Pancreas (tissue), 10 donors: ENCODE results near the gene CGGBP1. TPM values are rescaled to one million over a fixed set of nuclear protein-coding genes. Genes with fewer than 3 reads are reported as not detected.
A peak's percentile ranks its signal among the peaks of the same experiment; 100 is the strongest.

ENCODE experiments used
- ATAC-seq, 4 donors: fragments of 200-7000 bp; cut with Tn5 transposase; one replicate each; pipeline versions ENCODE4 v1.8.0 to v1.9.1; 2020; ENCODE audit warnings: mild to moderate bottlenecking in 4 of 4, moderate library complexity in 4 of 4
- DNase-seq, 6 donors: peaks; one replicate each; pipeline ENCODE4 v3.0.0-alpha.2; 2020
- FAIRE-seq: peaks from 2 replicates; lab custom pipeline; 2012; peaks lifted over from hg19 to GRCh38; lab: Jason Lieb, UNC
- H3K27ac ChIP-seq, 4 donors: fragments of 200-600 bp; sonication (generic); 1 replicate in 3 of 4; 2 replicates in 1 of 4; pipeline versions ENCODE4 v1.5.0 to v1.8.0; 2020
- H3K27me3 ChIP-seq, 4 donors: fragments of 200-600 bp; one replicate each; pipeline ENCODE4 v1.8.0; 2021
- H3K36me3 ChIP-seq, 3 donors: fragments of 200-600 bp; sonication (generic) in 1 of 3; one replicate each; pipeline versions ENCODE4 v1.5.0 to v1.8.0; 2020 to 2021
- H3K4me1 ChIP-seq, 3 donors: fragments of 200-600 bp; one replicate each; pipeline ENCODE4 v1.8.0; 2021
- H3K4me3 ChIP-seq, 4 donors: fragments of 200-600 bp; sonication (generic) in 2 of 4; one replicate each; pipeline versions ENCODE4 v1.5.0 to v1.8.0; 2020 to 2021
- H3K9me3 ChIP-seq, 4 donors: fragments of 200-600 bp; one replicate each; pipeline ENCODE4 v1.8.0; 2021
- CTCF ChIP-seq, 4 donors: fragments of 200-600 bp; sonication (generic) in 3 of 4; IDR thresholded peaks; one replicate each; pipeline versions ENCODE4 v1.5.0 to v1.8.0; 2021; ENCODE audit warnings: antibody characterized with exemption in 4 of 4
- WGBS, 2 donors: extraction: QIAGEN DNeasy Blood & Tissue Kit; methylation state at CpG; one replicate each; pipeline ENCODE4 v1.1.7; 2013; 5-methylcytosine and 5-hydroxymethylcytosine counted together
- intact Hi-C, 3 donors: fragments of 100-400 bp; cut with DNase I; formaldehyde crosslinking; loops; one replicate each; pipeline versions ENCODE4 v1.11.1 to v1.14.2; 2022
- polyA plus RNA-seq, 2 donors: library from polyadenylated mRNA; stranded (reverse); fragments of 200-250 nt; gene quantifications; one replicate each; pipeline ENCODE4 v1.2.3, GENCODE V29; 2013
- total RNA-seq, 6 donors: library from RNA; stranded (reverse); fragmentation: NEBNext Ultra II Directional in 4 of 6; extraction: Animal tissue kit (Norgen Biotek cat#: 25700) in 4 of 6; gene quantifications; one replicate each; pipeline versions ENCODE4 v1.2.1 to v1.2.4, GENCODE V29; 2021 to 2023
- donor health status: healthy with polysubstance abuse.
- donor health status: DM: no; HTN: no; CAD: no; lungs with moderate emphysema.
- donor health status: DM: no; HTN: no; CAD: no.
- donor health status: control.
- donor health status: control.
- donor health status: Bipolar disorder and iron deficiency.
- donor health status: DM: yes; HTN: yes; CAD: no.
- donor health status: DM: no; HTN: no; CAD: no.
- donor health status: DM: no; HTN: no; CAD: no.
- donor health status: DM: yes; HTN: yes; CAD: no.

Gene CGGBP1
- total and polyA plus RNA-seq, 8 donors: 17.0 to 40.3 (median 21.1) TPM

GRCh38 chr3:88076712-88077111 lies 17.9 kb upstream of the CGGBP1 start:
- DNase-seq (no peak), ATAC-seq (no peak), FAIRE-seq (no peak)
- no peaks in the 10 kb centered on the region for H3K36me3 ChIP-seq
- no peak overlapping the region for H3K27ac ChIP-seq
- H3K9me3 ChIP-seq: no peaks in the 10 kb centered on the region
- intact Hi-C loops: no loop called here
- peaks cover 0 to 16% (median 13%) of the 10 kb centered on the region in 3 donors for H3K4me1 ChIP-seq
- no peaks in the 10 kb centered on the region for H3K27me3 ChIP-seq
- TF ChIP-seq CTCF (IDR thresholded peaks at IDR 0.05): no peak
- 99 to 100% methylated on average over 1 of the region's 1 CpG for WGBS, 2 donors
- H3K4me3 ChIP-seq: no peak overlapping the region

- WGBS, 2 donors: 32 to 33% methylated on average over 2 of the region's 2 CpGs
- Histone ChIP-seq H3K27me3 (no peaks in the 10 kb centered on the region), H3K4me1 (peaks cover 0 to 16% (median 13%) of the 10 kb centered on the region in 3 donors), H3K36me3 (no peaks in the 10 kb centered on the region), H3K27ac (no peak overlapping the region), H3K4me3 (no peak overlapping the region), H3K9me3 (no peaks in the 10 kb centered on the region)
- intact Hi-C loops: no loop called here
- ATAC-seq: no peak
- TF ChIP-seq CTCF (IDR thresholded peaks at IDR 0.05): no peak
- DNase-seq: no peak
- FAIRE-seq: no peak
These were observed 16.7 kb upstream of the CGGBP1 start for GRCh38 chr3:88075497-88075896.

GRCh38 chr3:88075072-88075471 lies 16.3 kb upstream of the CGGBP1 start:
- ATAC-seq: peak in 1 of 4 donors; percentile 15
- H3K36me3 ChIP-seq: no peaks in the 10 kb centered on the region
- no peak overlapping the region for H3K27ac ChIP-seq
- no peak for TF ChIP-seq CTCF (IDR thresholded peaks at IDR 0.05)
- no peak for FAIRE-seq
- no peaks in the 10 kb centered on the region for H3K9me3 ChIP-seq
- WGBS, 2 donors: 82 to 87% methylated on average over 2 of the region's 2 CpGs
- intact Hi-C loops: no loop called here
- H3K4me3 ChIP-seq: no peak overlapping the region
- H3K27me3 ChIP-seq: no peaks in the 10 kb centered on the region
- H3K4me1 ChIP-seq: peaks cover 0 to 16% (median 13%) of the 10 kb centered on the region in 3 donors
- DNase-seq: no peak

GRCh38 chr3:88061746-88062145 lies 2.9 kb upstream of the CGGBP1 start:
- Histone ChIP-seq H3K4me1 (peaks cover 20 to 33% (median 24%) of the 10 kb centered on the region in 3 donors), H3K36me3 (no peaks in the 10 kb centered on the region), H3K27ac (no peak overlapping the region), H3K27me3 (no peaks in the 10 kb centered on the region), H3K4me3 (peak overlapping the region in 1 of 4 donors; percentile 98), H3K9me3 (no peaks in the 10 kb centered on the region)
- intact Hi-C loops: no loop called here
- no peak for ATAC-seq
- WGBS, 2 donors: 21 to 45% methylated on average over 1 of the region's 1 CpG
- TF ChIP-seq CTCF (IDR thresholded peaks at IDR 0.05): no peak
- FAIRE-seq: no peak
- no peak for DNase-seq

- Histone ChIP-seq H3K27me3 (no peaks in the 10 kb centered on the region), H3K9me3 (no peaks in the 10 kb centered on the region), H3K4me1 (peaks cover 20 to 35% (median 24%) of the 10 kb centered on the region in 3 donors), H3K4me3 (peak overlapping the region; percentile 77 to 98 (median 90)), H3K36me3 (peaks cover 0 to 12% (median 0%) of the 10 kb centered on the region in 3 donors), H3K27ac (peak overlapping the region; percentile 73 to 94 (median 90))
- FAIRE-seq: no peak
- WGBS, 2 donors: 0% methylated on average over 35 to 45 of the region's 45 CpGs
- intact Hi-C loops: no loop called here
- DNase-seq: peak in 2 of 6 donors; percentile 16 to 53
- peak; percentile 5 to 23 (median 18) for ATAC-seq
- TF ChIP-seq CTCF (IDR thresholded peaks at IDR 0.05): no peak
These were observed 770 bp upstream of the CGGBP1 start for GRCh38 chr3:88059380-88060170.
